SK-N-SH (cell line): ENCODE results near the gene MALAT1.
A peak's percentile ranks its signal among the peaks of the same experiment; 100 is the strongest.

Experiments
- CHD2 ChIP-seq: fragments of 150-350 bp; IDR thresholded peaks from 2 replicates; pipeline ENCODE4 v1.6.1; 2018; ENCODE audit warnings: low read length; ENCODE audit not compliant: partially characterized antibody
- CTCF ChIP-seq: fragments of 200-600 bp; sonication (generic); IDR thresholded peaks from 2 replicates; pipeline ENCODE4 v1.6.1; 2017; ENCODE audit warnings: antibody characterized with exemption, mild to moderate bottlenecking, moderate library complexity
- ELF1 ChIP-seq: IDR thresholded peaks from 2 replicates; pipeline ENCODE4 v1.4.0; 2012
- EP300 ChIP-seq, 2 experiments: IDR thresholded peaks; 2 replicates each; pipeline versions ENCODE4 v1.4.0 to v1.6.1; 2012; ENCODE audit warnings: borderline replicate concordance in 1 of 2, low read depth in 1 of 2, low read length in 1 of 2
- EZH2phosphoT487 ChIP-seq: fragments of 200-600 bp; sonication (generic); IDR thresholded peaks from 2 replicates; pipeline ENCODE4 v1.6.1; 2017; ENCODE audit warnings: low read depth, mixed run types, mild to moderate bottlenecking, antibody characterized with exemption, moderate library complexity, borderline replicate concordance
- GATA2 ChIP-seq: sonication (generic); formaldehyde crosslinking; IDR thresholded peaks from 2 replicates; pipeline ENCODE4 v1.5.0; 2020; ENCODE audit warnings: mild to moderate bottlenecking, missing genetic modification reagents
- JUND ChIP-seq: IDR thresholded peaks from 2 replicates; pipeline ENCODE4 v1.4.0; 2012
- NFIC ChIP-seq: IDR thresholded peaks from 2 replicates; pipeline ENCODE4 v1.4.0; 2012; ENCODE audit warnings: borderline replicate concordance
- POLR2AphosphoS5 ChIP-seq: IDR thresholded peaks from 2 replicates; pipeline ENCODE4 v1.6.1; 2012; ENCODE audit warnings: low read depth, low read length
- REST ChIP-seq: IDR thresholded peaks from 2 replicates; pipeline ENCODE4 v1.6.1; 2012; ENCODE audit warnings: mild to moderate bottlenecking, low read depth, low read length, moderate library complexity
- RXRA ChIP-seq: IDR thresholded peaks from 2 replicates; pipeline ENCODE4 v1.4.0; 2012; ENCODE audit warnings: low read depth, mild to moderate bottlenecking, borderline replicate concordance
- SMC3 ChIP-seq: IDR thresholded peaks from 2 replicates; pipeline ENCODE4 v1.6.1; 2012; ENCODE audit warnings: low read depth, low read length, improper control_type of control experiment
- YY1 ChIP-seq: IDR thresholded peaks from 2 replicates; pipeline ENCODE4 v1.4.0; 2012; ENCODE audit warnings: low read depth, mild to moderate bottlenecking

GRCh38 chr11:65503949-65504673, 5.3 kb downstream of the MALAT1 start:
- no peak for TF ChIP-seq CTCF
- TF ChIP-seq SMC3: no peak
- no peak for TF ChIP-seq YY1
- no peak for TF ChIP-seq EZH2phosphoT487
- TF ChIP-seq POLR2AphosphoS5: peak; percentile 72
- TF ChIP-seq GATA2 (CRISPR knock-in tag): no peak
- no peak for TF ChIP-seq NFIC
- TF ChIP-seq JUND: 0 out of 2 replicates have a peak, but pooled peaks have one; percentile 8
- no peak for TF ChIP-seq REST
- TF ChIP-seq ELF1: 0 out of 2 replicates have a peak, but pooled peaks have one; percentile 14
- TF ChIP-seq CHD2: no peak
- no peak for TF ChIP-seq RXRA
- TF ChIP-seq EP300 (IDR thresholded peaks at IDR 0.05; ENCODE audit: borderline replicate concordance in 1 of 2, low read depth in 1 of 2, low read length in 1 of 2): no peak
